ENCODE data around the gene MED15.

MED15 gene

DNA sequence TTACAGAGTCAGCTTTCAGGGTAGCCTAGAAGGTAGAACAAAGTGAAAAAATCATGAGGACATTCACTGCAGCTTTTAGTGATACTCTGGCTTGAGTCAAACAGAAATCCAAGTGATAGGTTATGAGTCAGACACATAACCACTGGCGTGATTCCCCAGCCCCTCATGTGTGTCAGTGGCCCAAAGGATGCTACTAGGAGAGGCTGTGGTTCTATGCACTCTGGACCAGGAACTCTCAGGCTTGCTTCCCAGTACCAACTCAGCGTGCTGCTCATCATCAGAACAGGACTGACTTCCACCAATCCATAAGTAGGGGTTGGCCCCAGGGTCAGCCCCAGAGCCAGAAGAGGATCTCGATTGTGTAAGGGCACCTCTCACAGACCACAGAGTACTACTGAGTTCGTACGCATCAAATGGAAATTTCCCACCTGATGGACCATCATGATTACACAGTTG lies 116.8 kb downstream of the MED15 start:
- TF ChIP-seq, protein P1, sequence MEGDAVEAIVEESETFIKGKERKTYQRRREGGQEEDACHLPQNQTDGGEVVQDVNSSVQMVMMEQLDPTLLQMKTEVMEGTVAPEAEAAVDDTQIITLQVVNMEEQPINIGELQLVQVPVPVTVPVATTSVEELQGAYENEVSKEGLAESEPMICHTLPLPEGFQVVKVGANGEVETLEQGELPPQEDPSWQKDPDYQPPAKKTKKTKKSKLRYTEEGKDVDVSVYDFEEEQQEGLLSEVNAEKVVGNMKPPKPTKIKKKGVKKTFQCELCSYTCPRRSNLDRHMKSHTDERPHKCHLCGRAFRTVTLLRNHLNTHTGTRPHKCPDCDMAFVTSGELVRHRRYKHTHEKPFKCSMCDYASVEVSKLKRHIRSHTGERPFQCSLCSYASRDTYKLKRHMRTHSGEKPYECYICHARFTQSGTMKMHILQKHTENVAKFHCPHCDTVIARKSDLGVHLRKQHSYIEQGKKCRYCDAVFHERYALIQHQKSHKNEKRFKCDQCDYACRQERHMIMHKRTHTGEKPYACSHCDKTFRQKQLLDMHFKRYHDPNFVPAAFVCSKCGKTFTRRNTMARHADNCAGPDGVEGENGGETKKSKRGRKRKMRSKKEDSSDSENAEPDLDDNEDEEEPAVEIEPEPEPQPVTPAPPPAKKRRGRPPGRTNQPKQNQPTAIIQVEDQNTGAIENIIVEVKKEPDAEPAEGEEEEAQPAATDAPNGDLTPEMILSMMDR (IDR thresholded peaks at IDR 0.05; ENCODE audit: low read depth, low read length, poor library complexity, severe bottlenecking): no peak
- no peak for TF ChIP-seq EZH2phosphoT487 (IDR thresholded peaks at IDR 0.05; ENCODE audit: borderline replicate concordance, low read length)
- H3K27ac ChIP-seq (ENCODE audit: low read depth, low read length): no peak overlapping the region
- peaks cover 23% of the 10 kb centered on the region for H3K27me3 ChIP-seq (ENCODE audit: control insufficient read depth, low read length)
- no peaks in the 10 kb centered on the region for H3K79me2 ChIP-seq (ENCODE audit: control insufficient read depth, low read length)
- no peaks in the 10 kb centered on the region for H3K9me2 ChIP-seq (replicated peaks; ENCODE audit: control insufficient read depth, low read length)
- no peaks in the 10 kb centered on the region for H4K20me1 ChIP-seq (ENCODE audit: control insufficient read depth, insufficient read depth, low read depth, low read length)
- no peaks in the 10 kb centered on the region for H3F3A ChIP-seq (ENCODE audit: control insufficient read depth, insufficient read depth)
- H3K4me1 ChIP-seq (ENCODE audit: control insufficient read depth, low read length): no peaks in the 10 kb centered on the region
- no peaks in the 10 kb centered on the region for H3K9me3 ChIP-seq (ENCODE audit: control insufficient read depth, insufficient read depth, low read length)
- H3K4me2 ChIP-seq (ENCODE audit: low read length): no peak overlapping the region
- H3K4me3 ChIP-seq (ENCODE audit: low read length): no peak overlapping the region
- no peaks in the 10 kb centered on the region for H3K36me3 ChIP-seq (ENCODE audit: control insufficient read depth, low read length)

DNA sequence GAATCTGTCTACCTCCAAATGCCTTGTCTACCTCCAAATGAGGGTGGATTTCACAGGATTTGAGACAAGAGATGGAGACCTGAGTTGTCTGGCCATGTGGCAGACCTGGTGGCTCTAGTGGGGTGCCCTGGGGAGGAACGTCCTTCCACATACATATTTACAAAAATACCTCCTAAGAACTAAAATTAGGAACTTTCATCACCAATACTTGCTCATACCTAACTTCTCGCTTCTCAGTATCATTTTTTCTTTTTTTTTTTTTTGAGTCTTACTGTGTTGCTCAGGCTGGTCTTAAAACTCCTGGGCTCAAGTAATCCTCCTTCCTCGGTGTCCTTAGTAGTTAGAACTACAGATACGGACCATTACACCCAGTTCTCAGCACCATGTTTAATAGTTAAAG lies 117.9 kb downstream of the MED15 start:
- TF ChIP-seq, protein P1 (IDR thresholded peaks at IDR 0.05; ENCODE audit: low read depth, low read length, poor library complexity, severe bottlenecking): no peak
- Histone ChIP-seq H3F3A (ENCODE audit: control insufficient read depth, insufficient read depth) (no peaks in the 10 kb centered on the region), H3K79me2 (ENCODE audit: control insufficient read depth, low read length) (no peaks in the 10 kb centered on the region), H3K36me3 (ENCODE audit: control insufficient read depth, low read length) (no peaks in the 10 kb centered on the region), H3K4me1 (ENCODE audit: control insufficient read depth, low read length) (no peaks in the 10 kb centered on the region), H3K4me3 (ENCODE audit: low read length) (no peak overlapping the region), H3K27me3 (ENCODE audit: control insufficient read depth, low read length) (peaks cover 23% of the 10 kb centered on the region), H3K4me2 (ENCODE audit: low read length) (no peak overlapping the region), H3K9me3 (ENCODE audit: control insufficient read depth, insufficient read depth, low read length) (no peaks in the 10 kb centered on the region), H3K27ac (ENCODE audit: low read depth, low read length) (no peak overlapping the region), H4K20me1 (ENCODE audit: control insufficient read depth, insufficient read depth, low read depth, low read length) (no peaks in the 10 kb centered on the region), H3K9me2 (replicated peaks; ENCODE audit: control insufficient read depth, low read length) (no peaks in the 10 kb centered on the region)

DNA sequence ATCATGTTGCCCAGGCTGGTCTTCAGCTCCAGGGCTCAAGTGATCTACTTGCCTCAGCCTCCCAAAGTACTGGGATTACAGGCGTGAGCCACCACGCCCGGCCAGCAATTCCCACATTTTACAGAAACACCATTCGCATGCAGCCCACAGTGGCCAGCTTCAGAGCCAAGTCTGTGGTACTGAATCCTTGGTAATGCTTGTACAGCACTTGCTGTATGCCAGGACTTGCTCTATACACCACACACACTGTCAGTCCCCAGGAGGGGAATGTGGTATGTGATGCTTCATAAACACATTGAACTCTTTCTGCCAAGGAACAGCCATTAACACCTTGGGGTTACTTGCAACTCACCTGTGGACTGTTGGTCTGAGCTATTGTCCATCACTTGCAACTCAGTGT lies 119.4 kb downstream of the MED15 start:
- TF ChIP-seq, protein P1 (IDR thresholded peaks at IDR 0.05; ENCODE audit: low read depth, low read length, poor library complexity, severe bottlenecking): no peak
- Histone ChIP-seq H3K4me1 (ENCODE audit: control insufficient read depth, low read length) (no peaks in the 10 kb centered on the region), H3K9me3 (ENCODE audit: control insufficient read depth, insufficient read depth, low read length) (no peaks in the 10 kb centered on the region), H4K20me1 (ENCODE audit: control insufficient read depth, insufficient read depth, low read depth, low read length) (no peaks in the 10 kb centered on the region), H3K4me2 (ENCODE audit: low read length) (no peak overlapping the region), H3K27me3 (ENCODE audit: control insufficient read depth, low read length) (peaks cover 25% of the 10 kb centered on the region), H3K36me3 (ENCODE audit: control insufficient read depth, low read length) (no peaks in the 10 kb centered on the region), H3K79me2 (ENCODE audit: control insufficient read depth, low read length) (no peaks in the 10 kb centered on the region), H3K9me2 (replicated peaks; ENCODE audit: control insufficient read depth, low read length) (no peaks in the 10 kb centered on the region), H3F3A (ENCODE audit: control insufficient read depth, insufficient read depth) (no peaks in the 10 kb centered on the region), H3K4me3 (ENCODE audit: low read length) (no peak overlapping the region), H3K27ac (ENCODE audit: low read depth, low read length) (no peak overlapping the region)

DNA sequence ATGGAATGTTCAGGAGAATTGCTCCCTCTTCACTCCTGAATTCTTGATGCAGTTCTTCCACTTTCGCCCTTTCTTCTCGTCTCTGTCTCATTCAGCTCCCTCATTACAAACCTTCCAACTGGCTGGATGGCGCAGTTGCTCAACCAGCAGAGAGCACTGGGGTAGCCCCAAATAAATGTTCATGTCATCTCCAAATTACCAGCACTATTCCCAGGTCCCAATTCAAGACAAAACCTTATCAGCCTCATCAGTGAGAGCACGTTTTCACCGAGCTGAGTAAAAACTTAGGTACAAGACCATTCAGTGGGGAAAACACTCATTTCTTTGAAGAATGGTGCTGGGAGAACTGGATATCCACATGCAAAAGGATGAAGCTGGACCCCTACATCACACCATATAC lies 120.0 kb downstream of the MED15 start:
- Histone ChIP-seq H3K4me2 (ENCODE audit: low read length) (no peak overlapping the region), H3F3A (ENCODE audit: control insufficient read depth, insufficient read depth) (no peaks in the 10 kb centered on the region), H3K27ac (ENCODE audit: low read depth, low read length) (no peak overlapping the region), H3K4me3 (ENCODE audit: low read length) (no peak overlapping the region), H3K9me3 (ENCODE audit: control insufficient read depth, insufficient read depth, low read length) (no peaks in the 10 kb centered on the region), H3K27me3 (ENCODE audit: control insufficient read depth, low read length) (peaks cover 28% of the 10 kb centered on the region), H4K20me1 (ENCODE audit: control insufficient read depth, insufficient read depth, low read depth, low read length) (no peaks in the 10 kb centered on the region), H3K4me1 (ENCODE audit: control insufficient read depth, low read length) (no peaks in the 10 kb centered on the region), H3K79me2 (ENCODE audit: control insufficient read depth, low read length) (no peaks in the 10 kb centered on the region), H3K36me3 (ENCODE audit: control insufficient read depth, low read length) (no peaks in the 10 kb centered on the region), H3K9me2 (replicated peaks; ENCODE audit: control insufficient read depth, low read length) (no peaks in the 10 kb centered on the region)
- no peak for TF ChIP-seq EZH2phosphoT487 (IDR thresholded peaks at IDR 0.05; ENCODE audit: borderline replicate concordance, low read length)
- TF ChIP-seq, protein P1 (IDR thresholded peaks at IDR 0.05; ENCODE audit: low read depth, low read length, poor library complexity, severe bottlenecking): no peak
